Suprapubic skin (tissue), 3 donors: ENCODE data around the gene ARHGEF25.

Experiments used
- POLR2AphosphoS5 ChIP-seq, 3 donors: sonication (generic); formaldehyde crosslinking; IDR thresholded peaks; one replicate each; pipeline ENCODE4 v1.6.1; 2017; ENCODE audit warnings: antibody characterized with exemption in 3 of 3
- TF ChIP-seq, protein P1 (sequence below), 2 donors: fragments of 200-600 bp in 1 of 2; fragments of 450-650 bp in 1 of 2; sonication (generic) in 1 of 2; IDR thresholded peaks; one replicate each; pipeline ENCODE4 v1.5.1; 2016 to 2019; ENCODE audit warnings: antibody characterized with exemption in 2 of 2, mild to moderate bottlenecking in 1 of 2, moderate library complexity in 1 of 2

DNA sequence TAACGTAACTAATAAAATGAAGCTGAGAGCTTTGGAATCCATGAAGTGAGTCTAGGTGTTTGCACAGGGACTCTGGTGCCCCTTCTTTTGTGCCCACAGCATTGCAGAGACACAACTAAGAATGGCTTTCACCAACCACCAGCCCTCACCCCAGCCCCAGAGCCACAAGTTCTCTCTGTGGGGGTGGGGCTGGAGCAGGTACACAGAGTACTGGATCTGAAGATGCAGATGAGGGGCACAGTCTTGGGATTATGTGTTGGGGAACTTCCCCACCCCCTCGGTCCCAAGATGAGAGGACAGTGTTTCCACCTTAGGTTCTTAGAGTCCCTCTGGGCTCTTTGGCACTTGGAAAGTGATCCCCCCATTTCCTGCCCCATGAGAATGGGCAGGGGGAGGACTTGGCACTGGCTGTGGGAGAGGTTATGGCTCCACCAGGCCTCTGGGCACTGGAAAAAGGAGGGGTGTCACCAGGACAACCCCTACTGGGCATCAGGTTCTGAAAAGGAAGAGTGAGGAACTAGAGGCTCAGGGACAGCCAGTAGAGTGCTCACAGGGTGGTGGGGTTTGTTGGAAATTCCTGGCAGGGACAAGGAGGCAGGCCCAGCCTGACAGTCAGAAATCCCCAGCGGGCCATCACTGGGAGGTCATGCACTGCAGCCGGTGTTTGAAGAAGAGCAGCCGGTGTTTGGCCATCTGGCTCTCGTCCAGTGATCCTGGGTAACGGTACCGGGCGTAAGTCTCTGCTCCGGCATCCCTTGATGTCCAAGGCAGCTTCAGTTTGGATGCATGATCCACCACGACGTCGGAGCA lies 15.1 kb downstream of the ARHGEF25 start:
- TF ChIP-seq, protein P1, sequence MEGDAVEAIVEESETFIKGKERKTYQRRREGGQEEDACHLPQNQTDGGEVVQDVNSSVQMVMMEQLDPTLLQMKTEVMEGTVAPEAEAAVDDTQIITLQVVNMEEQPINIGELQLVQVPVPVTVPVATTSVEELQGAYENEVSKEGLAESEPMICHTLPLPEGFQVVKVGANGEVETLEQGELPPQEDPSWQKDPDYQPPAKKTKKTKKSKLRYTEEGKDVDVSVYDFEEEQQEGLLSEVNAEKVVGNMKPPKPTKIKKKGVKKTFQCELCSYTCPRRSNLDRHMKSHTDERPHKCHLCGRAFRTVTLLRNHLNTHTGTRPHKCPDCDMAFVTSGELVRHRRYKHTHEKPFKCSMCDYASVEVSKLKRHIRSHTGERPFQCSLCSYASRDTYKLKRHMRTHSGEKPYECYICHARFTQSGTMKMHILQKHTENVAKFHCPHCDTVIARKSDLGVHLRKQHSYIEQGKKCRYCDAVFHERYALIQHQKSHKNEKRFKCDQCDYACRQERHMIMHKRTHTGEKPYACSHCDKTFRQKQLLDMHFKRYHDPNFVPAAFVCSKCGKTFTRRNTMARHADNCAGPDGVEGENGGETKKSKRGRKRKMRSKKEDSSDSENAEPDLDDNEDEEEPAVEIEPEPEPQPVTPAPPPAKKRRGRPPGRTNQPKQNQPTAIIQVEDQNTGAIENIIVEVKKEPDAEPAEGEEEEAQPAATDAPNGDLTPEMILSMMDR (IDR thresholded peaks at IDR 0.05), result no peak
- TF ChIP-seq POLR2AphosphoS5 (IDR thresholded peaks at IDR 0.05), result no peak
